ENCODE results near the gene EVPLL.
"Not testable (repeated sequence)": the region's sequence is repeated elsewhere in the genome, so short reads cannot be mapped to it uniquely, and the experiment has no call there.

EVPLL gene

DNA sequence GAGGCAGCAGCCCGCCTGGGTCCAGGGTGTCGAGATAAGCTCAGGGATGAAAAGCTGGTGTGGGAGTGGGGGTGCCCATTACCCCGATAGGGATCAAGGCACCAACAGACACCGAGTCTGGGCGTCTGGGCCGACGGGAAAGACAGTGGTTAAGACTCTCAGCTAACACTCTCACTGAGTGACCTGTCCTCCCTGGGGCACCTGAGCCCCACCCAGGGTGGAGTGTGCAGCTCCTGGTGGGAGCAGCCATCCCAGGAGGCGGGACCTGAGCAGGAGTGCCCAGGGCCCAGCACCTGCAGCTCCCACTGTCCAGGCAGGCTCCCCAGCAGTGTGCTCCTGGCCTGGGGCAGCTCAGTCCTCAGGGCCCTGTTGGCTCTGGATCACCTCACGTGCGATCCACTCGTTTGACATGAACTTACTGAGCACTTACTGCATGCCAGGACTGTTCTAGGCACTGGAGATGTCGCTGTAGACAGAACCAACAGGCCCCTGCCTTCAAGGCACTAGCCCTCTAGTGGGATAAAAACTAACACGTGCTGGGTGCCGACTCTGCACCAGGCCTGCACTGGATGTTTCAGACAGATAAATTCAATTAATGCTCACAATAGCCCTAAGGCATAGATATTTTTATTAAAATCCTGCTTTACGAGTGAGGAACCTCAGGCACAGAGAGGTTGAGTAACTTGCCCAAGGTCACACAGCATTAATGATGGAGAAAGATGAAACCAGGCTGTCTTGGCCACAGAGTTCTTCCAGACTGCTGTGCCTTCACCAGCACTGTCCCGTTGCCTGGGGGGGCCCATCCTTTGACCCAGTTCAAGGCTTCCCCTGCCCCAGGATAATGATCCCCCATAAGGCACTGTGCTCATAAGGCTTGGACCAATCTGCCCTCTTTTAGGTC is 1.9 kb downstream of the EVPLL start:
- DNase-seq = no peak

DNA sequence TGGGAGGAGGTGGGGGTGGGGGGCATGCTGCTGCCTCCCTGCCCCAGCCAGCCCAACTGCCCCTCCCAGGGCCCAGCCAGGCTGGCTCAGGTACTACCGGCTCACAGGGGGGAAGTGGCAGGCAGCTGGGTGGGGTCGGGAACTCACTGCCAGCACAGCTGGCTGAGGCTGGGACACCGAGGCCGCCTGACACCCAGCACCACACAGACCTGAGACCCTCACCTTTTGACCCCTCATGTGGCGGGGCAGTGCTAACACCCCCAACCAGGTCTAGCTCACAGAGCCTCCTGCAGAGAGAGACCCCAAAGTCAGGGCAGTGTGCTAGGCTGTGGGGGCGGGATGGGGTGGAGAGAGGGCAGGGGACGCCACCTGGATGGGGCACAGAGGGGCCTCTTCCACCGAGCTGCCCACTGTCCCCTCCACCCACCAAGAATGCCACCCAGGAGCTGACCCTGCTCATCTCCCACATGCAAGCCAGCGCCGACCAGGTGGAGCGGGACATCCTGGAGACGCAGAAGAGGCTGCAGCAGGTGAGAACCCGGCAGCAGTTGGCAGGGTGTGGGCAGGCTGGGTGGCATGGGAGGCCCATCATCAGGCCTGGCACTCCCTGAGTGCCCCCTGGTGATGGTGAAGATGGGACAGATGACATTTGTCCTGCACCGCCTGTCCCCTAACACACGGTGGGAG is 3.0 kb downstream of the EVPLL start:
- no peak for DNase-seq

DNA sequence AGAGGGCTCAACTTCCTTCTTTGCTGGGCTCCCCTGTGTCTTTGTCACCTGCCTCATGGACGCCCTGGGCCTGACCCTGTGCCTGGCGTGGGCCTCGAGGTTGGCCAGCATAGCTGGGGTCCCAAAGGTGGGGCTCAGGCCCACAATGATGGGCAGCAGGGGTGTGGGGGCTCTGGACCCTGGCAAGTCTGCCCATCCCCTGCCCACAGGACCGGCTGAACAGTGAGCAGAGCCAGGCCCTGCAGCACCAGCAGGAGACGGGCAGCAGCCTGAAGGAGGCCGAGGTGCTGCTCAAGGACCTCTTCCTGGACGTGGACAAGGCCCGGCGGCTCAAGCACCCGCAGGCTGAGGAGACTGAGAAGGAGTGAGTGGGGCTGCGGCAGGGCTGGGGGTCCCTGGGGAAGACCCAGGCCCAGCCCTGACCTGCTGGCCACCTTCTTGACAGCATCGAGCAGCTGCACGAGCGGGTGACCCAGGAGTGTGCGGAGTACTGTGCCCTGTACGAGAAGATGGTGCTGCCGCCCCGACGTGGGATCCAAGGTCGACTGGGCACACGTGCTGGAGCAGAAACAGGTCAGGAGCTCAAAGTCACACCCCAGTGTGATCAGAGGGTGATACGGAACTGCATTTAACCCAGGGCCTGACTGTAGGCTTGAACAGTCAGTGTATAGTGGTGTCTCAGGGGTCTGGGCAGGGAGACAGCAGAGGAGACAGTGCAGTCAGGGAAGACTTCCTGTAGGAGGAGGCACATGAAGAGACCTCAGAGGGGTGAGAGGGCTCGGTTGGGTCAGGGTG is 3.8 kb downstream of the EVPLL start:
- no peak for DNase-seq

DNA sequence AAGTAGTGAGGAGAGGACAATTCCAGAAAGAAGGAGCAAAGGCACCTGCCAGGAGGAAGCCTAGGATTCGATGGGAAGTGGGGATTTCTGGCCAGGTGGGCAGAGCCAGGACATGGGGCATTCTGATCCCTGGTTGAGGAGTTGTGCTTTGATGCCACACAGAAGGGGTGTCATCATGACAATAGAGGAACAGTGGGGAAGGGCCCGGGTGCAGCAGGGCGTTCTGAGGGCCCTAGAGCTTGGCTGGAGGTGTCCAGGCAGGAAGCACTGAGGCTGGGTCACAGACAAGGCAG is 4.3 kb downstream of the EVPLL start:
- no peak for DNase-seq

DNA sequence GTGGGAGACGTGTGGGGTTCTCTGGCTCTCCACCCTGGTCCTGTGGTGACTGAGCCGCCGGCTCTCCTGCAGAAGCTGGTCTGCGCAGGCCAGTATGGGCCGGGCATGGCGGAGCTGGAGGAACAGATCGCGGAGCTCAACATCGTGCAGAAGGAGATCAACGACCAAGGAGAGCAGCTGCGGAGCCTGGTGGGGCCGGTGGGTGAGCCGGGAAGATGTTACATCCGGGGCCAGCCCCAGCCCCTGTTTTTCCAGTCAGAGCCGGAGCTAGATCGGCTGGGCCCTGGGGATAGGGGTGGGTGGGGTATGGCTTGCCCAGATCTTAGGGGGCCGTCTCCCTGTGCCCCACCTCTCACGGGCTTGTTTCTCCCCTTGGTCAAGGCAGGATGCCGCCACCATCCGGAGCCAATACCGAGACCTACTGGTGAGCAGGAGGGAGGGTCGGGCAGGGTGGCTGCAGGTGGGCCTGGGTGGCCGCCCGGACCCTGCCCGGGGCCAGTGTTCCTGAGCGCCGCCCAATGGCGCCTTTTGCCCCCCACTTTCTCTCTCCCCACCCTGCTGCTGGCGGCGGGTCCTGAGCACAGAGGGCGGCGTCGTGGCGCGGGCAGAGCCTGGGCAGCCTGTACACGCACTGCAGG is 5.0 kb downstream of the EVPLL start:
- DNase-seq = no peak

DNA sequence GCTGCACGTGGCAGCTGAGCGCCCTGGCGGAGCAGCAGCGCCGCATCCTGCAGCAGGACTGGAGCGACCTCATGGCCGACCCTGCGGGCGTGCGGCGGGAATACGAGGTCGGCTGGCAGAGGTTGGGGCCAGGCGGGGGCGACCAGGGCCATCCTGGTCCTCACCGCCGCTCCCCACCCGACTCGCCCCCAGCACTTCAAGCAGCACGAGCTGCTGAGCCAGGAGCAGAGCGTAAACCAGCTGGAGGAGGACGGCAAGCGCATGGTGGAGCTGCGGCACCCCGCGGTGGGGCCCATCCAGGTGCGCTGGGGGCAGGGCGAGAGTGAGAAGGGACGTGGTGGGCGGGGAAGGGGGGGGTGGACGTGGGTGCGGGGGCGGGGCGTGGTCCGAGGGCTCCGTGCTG is 5.5 kb downstream of the EVPLL start:
- not testable (repeated sequence) for DNase-seq

DNA sequence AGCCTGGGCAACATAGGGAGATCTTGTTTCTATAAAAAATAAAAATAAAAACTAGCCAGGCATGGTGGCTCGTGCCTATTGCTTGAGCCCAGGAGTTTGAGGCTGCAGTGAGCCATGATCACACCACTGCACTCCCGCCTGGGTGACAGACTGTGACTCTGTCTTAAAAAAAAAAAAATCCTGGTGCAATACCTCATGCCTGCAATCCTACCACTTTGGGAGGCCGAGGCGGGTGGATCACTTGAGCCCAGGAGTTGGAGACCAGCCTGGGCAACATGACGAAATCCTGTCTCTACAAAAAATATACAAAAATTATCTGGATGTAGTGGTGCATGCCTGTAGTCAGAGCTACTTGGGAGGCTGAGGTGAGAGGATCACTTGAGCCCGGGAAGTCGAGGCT is 6.7 kb downstream of the EVPLL start:
- DNase-seq = not testable (repeated sequence)

DNA sequence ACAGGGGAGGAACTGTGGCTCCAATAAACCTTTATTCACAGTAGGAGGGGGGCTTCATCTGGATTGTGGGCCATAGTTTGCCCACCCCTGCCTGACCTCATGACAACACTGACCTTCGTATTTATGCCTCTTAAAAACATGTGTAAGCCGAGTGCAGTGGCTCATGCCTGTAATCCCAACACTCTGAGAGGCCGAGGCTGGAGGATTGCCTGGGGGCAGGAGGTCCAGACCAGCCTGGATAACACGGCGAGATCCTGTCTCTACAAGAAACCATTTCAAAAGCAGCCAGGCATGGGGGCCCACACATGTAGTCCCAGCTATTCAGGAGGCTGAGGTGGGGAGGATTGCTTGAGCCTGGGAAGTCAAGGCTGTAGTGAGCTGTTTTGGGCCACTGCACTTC is 10.0 kb downstream of the EVPLL start:
- not testable (repeated sequence) for DNase-seq

DNA sequence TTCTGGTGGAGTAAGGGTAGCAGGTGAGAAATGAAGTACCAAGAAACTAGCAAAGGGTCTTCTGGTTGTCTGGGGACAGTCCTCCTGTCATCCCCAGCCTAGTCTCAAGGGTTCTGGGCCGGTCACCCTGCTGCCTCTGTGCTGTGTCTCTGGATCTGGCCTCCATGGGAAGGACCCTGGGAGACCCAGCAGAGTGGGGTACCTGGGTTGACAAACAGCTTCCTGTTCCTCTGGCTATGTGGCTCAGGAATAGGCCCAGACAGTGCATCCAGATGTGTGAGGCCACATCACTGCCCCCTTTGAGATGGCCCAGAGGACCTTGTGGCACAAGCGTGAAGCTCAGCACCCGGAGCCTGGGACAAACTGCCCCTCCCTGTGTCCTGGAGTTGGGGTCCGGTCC is 10.7 kb downstream of the EVPLL start:
- not testable (repeated sequence) for DNase-seq

DNA sequence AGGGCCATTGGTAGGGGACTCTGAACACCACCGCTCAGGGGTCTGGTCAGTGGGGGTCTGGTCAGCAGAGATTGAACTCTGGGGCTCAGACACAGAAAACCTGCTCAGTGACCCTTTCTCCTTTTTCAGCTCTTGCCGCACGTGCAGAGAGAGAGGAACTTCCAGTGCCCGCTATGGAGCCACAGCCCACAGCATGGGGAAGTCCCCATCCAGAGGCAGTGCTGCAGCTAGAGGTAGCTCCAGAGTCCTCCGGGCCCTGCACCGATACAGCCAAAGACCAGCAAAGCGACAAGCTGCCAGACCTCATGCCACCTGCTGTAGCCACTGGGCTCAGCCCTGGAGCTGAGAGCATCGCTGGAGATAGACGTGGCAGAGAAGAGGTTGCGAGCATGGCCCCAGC is 11.2 kb downstream of the EVPLL start:
- not testable (repeated sequence) for DNase-seq

DNA sequence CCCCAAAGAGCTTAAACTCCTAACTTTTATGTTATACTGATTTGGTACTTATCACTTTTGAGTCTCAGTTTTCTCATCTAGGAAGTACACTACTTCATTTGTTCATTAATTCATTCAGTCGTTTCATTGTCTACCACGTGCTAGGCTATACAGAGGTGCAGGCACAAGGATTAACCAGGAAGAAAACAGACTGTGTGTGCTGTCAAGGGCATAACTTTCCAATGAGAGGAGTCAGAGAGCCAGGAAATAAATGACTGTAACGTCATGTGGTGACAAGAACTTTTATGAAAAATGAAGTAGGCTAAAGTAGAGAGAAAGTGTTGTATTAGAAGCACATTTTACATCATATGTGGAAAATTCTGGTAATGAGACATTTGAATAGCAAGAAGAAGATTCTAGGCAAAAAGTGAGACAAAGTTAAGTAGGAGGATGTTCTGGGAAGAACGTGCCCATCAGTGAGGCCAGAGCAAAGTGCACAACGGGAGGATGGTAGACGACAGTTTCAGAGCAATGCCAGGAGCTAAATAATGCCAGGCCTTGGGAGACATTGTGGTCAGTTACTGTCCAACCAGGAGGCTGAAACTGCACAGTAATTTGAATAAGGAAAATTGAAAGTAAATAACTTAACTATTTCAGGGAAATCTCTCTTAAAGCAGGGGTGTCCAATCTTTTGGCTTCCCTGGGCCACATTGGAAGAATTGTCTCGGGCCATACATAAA is 24.5 kb downstream of the EVPLL start:
- DNase-seq = not testable (repeated sequence)

DNA sequence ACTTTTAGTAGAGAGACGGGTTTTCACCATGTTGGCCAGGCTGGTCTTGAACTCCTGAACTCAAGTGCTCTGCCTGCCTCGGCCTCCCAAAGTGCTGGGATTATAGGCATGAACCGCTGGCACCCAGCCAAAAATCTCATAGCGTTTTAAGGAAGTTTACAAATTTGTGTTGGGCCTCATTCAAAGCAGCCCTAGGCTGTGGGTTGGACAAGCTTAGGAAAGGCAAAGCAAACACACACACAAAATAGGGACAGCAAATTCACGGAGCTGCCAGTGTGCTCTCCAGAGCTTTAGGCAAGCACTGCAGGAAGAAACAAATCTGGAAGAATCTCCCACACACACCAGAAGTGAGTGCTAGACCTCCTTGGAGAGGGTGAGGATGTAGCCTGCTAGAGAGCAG is 25.6 kb downstream of the EVPLL start:
- DNase-seq = not testable (repeated sequence)

DNA sequence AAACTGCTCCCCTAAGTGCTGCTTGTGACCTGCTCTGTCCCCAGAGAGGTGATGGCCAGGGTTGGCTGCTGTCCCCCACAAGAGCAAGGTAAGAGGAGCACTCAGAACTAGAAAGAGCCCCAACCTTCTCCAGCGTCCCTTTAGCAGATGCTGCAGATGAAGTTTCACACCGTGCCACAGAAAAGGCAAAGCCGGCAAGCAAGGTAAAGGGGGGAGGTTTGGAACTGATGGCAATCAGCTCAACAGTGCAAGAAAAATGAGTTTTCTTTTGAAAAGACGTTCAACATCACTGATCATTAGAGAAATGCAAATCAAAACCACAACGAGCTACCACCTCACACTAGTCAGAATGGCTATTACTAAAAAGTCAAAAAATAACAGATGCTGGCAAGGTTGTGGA is 26.0 kb downstream of the EVPLL start:
- not testable (repeated sequence) for DNase-seq

DNA sequence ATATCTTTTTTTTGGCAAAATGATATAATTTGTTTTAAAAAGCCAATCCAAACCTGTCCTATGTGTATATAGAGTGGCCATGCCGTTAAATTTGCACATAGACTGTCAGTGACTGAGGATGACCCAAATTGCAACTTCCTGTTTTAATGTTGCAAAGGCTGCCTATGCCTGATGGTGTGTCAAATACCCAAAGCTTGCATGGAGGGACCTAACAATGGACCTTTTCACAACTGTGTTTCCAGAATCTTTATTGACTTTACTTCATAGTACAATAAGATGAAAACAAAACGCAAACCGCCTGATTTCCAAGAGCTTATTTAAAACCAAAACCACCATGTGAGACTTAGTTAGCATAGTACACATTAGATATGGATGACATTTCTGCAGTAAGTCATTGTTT is 31.3 kb downstream of the EVPLL start:
- not testable (repeated sequence) for DNase-seq

DNA sequence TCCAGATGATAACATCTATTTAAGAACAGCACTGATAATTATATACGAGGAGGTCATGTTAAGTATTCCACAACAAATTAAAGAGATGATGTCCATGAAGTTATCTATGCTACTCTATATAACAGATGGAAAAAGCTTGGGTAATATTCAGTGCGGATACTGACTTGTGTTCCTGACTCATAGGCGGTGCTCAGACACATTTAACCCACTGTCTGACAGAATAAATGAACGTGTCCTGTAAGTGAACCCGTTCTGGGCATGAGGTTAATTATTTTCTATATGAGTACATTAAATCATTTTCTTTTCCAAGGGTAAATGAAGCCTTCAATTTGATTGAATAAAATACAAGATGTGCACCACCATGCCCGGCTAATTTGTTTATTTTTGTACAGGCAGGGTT is 31.7 kb downstream of the EVPLL start:
- DNase-seq = not testable (repeated sequence)

DNA sequence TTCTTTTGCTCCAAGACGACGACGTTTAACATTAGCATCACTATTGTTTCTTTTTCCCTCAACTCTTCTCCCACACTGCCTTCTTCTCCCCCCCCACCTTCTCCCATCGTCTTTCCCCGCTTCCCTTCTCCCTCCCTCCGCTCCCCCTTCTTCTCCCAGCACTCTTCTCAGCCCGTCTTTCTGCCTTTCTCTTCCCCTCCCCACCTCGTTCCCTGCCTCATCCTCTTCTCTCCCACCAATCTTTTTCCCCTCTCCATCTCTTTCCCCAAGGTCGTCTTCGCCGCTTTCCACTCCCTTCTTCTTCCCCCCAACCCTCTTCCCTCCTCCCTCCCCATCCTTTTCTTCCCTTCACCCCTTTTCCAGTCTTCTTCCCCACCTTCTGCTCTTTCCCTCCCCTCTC is 33.2 kb downstream of the EVPLL start:
- DNase-seq = not testable (repeated sequence)

DNA sequence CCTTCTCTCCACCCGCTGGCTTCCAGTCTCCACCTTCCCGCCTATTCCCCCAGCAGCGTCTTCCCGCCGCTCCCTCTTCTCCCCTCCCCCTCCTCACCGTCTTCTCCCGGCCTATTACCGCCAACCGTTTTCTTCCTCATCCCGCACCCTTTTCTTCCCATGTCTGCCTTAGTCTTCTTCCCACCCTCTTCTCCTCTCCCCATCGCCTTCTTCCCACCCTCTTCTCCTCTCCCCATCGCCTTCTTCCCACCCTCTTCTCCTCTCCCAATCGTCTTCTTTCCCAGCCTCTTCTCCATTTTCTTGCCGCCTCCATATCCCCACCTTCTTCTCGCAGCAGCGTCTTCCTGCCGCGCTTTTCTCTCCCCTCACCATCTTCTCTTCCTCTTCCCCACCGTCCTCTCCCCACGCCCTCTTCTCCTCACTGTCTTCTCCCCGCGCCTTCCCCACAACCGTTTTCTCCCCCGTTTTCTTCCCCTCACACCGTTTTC is 33.8 kb downstream of the EVPLL start:
- not testable (repeated sequence) for DNase-seq

DNA sequence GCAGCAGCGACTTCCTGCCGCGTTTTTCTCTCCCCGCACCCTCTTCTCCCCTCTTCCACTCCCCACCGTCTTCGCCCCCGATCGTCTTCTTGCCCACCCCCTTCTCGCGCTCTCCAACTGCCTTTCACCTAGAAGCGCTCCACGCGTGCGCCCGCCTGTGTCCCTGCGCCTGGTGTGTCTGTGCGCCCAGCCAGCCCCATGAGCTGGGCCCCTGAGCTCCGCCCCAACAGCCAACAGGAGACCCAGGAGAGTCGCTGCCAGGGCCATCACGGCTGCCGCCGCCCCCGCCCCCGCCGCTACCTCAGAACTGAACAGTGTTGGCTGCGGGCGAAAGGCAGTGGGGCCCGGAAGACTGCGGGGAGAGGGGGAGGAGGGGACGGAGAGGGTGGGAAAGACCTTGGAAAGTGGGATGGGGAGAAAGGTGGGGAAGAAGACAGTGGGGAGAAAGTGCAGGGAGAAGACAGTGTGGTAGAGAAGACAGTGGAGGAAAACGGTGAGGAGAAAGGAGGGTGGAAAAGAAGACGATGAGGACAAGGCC is 34.5 kb downstream of the EVPLL start:
- DNase-seq = not testable (repeated sequence)

DNA sequence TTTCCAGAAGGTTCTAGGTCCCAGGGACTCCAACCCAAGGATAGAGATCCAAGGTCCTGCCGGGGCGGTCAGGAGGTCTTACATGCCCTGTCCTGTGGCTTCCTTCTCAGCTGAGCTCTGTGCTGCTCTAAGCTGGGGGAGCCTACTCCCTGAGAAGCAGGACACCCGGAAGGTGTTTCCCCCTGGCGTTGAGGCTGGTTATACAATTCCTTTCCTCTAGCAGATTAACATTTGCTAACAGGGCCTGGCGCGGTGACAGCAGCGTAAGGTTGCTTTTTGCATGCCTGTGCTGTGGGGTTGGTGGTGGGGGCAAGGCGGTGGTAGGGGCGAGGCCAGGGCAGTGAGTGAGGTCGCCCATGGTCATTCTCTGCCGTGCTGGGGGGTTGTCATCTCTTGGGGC is 43.9 kb downstream of the EVPLL start:
- DNase-seq = not testable (repeated sequence)

DNA sequence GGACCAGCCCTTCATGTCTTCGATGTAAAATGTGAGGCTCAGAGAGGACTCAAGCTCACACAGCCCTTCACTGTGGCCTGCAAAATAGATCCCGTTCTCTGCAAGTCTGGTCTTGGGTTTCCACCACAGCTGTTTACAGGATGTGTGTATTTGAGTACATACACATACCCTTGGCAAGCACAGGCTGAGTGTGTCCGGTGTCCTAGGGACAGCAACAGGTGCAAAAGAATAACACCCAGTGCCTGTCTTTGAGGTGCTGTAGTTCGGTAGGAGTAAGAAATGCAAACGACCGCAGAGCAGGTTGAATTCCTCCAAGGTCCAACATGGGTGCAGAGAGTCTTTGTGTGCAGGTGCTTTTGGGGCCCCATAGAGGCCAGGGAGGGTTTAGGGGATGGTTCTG is 44.9 kb downstream of the EVPLL start:
- DNase-seq = not testable (repeated sequence)

DNA sequence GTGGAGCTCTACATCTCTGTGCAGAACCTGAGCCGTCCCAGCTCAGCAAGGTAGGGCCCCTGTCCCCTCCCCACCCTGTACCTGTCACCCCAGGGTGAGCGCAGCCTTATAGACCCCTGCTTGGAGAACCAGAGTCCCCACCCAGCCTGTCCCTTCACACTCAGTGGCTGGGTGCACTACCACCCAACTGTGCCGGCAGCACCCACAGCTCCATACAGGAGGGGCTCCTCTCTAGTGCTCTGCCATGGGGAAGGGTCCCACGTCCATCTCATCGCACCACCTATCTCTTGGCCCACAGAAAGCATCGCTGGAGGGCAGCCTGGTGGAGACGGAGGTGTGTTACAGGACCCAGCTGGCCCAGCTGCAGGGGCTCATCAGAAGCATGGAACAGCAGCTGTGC is 45.4 kb downstream of the EVPLL start:
- DNase-seq = not testable (repeated sequence)

DNA sequence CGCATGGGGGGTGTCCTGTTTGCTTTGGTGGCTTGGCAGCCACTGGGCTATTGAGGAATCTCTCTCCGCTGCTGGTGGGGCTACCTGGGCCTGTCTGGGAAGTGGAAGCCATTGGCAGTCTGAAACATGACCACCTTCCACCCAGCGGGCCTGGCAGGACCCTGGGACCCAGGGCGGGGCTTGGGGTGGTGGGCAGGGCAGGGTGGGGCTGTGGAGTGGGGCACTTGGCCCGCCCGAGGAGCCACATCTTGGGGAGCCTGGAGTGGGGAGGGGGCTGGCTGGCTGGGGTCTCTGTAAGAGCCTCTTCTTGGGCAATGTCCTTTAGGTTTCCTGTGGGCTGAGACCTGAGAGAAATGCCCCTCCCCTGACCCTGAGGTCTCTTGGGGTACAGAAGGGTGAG is 48.0 kb downstream of the EVPLL start:
- DNase-seq = not testable (repeated sequence)
